Embryonic facial prominence (tissue), 1 donor: Measurements from ENCODE around the gene THRA.

Experiments
- DNase-seq: peaks from one replicate; pipeline ENCODE4 v3.0.0-alpha.2; 2016; ENCODE audit errors: extremely low spot score

Gene THRA

DNA sequence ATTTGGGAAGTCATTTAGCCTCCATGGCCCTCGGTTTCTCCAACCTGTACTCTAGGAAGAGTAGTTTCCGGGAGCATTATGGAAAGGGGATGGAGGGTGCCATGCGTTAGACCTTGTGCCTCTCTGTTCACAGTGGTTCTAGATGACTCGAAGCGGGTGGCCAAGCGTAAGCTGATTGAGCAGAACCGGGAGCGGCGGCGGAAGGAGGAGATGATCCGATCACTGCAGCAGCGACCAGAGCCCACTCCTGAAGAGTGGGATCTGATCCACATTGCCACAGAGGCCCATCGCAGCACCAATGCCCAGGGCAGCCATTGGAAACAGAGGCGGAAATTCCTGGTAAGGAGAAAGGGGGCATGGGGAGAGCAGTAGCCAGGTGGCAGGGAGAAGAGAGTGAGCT lies 21.7 kb downstream of the THRA start:
- no peak for DNase-seq

DNA sequence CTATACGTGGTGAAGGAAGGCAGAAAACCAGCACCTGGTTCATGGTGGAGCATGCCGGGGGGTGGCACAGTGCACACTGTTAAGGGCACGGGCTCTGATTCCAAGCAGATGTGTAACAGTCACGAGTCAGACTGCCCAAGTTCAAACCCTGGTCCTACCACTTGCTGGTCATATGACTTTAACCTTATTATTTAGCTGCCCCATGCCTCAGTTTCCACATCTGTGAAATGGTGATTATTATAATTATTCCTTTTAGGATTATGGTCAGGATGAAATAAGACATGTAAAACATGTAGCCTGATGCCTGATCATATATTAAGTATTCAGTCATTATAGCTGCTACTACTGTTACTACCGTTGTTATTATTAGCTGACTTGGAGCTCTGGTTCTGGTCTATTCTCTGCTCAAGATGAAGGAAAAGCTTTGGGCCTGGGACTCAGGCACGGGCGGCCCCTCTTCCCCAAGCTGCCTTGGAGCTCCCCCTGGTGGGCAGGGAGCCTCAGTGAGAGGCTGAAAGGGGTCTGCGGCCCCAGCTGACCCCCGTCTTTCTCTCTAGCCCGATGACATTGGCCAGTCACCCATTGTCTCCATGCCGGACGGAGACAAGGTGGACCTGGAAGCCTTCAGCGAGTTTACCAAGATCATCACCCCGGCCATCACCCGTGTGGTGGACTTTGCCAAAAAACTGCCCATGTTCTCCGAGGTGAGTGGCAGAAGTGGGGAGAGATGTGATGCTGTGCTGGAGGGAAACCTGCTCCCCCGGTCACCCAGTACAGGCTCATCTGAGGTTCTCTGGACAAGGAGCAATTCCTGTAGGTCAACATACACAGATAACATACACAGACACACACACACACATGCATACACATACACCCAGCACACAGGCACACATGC lies 23.6 kb downstream of the THRA start:
- DNase-seq: no peak

- no peak for DNase-seq
Observed at GRCh38 chr17:40087049-40087794, 24.5 kb downstream of the THRA start.

GRCh38 chr17:40087903-40088718 lies 25.3 kb downstream of the THRA start:
- DNase-seq: no peak

GRCh38 chr17:40089077-40089895 lies 26.5 kb downstream of the THRA start:
- DNase-seq: no peak

DNA sequence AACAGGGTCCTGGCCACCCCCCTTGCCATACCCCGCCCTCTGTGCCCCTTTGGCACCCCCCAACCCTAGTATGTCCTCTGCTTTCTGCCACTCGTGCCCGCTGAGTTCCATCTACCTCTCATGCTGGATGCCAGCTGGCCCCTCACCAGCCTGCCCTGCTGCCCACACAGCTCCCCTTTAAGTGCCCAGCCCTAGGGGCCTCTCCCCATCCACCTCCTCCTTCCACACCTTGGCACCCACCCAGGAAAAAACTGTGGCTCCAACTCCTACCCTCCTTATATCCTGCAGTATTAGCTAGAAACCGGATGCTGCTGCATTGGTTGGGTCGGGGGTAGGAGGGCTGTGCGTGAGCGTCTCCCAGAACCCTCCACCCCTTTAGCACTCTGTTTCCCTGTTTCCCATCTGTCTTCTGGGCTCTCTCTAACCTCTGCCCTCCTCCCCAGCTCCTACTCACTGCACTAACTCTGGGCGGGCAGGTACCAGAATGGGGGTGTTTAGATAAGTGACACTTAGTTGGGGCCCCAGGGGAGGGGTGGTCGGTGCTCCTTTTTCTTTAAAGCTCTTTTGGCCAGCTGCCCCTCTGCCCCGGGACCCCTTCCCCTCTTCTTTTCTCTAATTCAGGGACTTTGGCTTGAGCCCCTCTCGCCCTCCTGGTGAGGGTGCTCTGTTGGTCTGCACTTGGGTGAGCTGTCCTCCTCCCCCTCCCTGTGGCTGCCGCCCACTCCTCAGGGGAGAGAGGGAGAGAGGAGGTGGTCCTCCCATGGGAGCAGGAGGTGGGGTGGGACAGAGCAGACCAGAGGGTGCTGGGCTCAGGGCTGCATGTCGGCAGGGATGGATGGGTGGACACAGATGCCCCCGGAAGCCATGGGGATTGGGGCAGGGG lies 27.7 kb downstream of the THRA start:
- no peak for DNase-seq

GRCh38 chr17:40091691-40092397 lies 29.1 kb downstream of the THRA start:
- no peak for DNase-seq

GRCh38 chr17:40092581-40092980 lies 29.8 kb downstream of the THRA start:
- DNase-seq: no peak

DNA sequence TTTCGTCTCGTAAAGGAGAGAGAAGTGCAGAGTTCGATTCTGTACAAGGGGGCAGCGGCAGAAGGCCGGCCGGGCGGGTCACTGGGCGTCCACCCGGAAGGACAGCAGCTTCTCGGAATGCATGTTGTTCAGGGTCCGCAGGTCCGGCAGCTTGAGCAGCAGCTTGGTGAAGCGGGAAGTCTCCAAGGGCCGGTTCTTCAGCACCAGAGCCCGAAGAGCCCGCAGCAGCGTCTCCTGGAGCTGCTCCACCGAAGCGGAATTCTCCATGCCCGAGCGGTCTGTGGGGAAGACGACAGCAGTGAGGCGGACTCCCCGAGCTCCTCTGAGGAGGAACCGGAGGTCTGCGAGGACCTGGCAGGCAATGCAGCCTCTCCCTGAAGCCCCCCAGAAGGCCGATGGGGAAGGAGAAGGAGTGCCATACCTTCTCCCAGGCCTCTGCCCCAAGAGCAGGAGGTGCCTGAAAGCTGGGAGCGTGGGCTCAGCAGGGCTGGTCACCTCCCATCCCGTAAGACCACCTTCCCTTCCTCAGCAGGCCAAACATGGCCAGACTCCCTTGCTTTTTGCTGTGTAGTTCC lies 30.3 kb downstream of the THRA start:
- DNase-seq: no peak

GRCh38 chr17:40093580-40094201 lies 30.9 kb downstream of the THRA start:
- no peak for DNase-seq

GRCh38 chr17:40094874-40095273 lies 32.1 kb downstream of the THRA start:
- DNase-seq: no peak

- DNase-seq: no peak
Observed at GRCh38 chr17:40095351-40095943, 32.7 kb downstream of the THRA start.

- DNase-seq: no peak
Observed at GRCh38 chr17:40095944-40096791, 33.4 kb downstream of the THRA start.

DNA sequence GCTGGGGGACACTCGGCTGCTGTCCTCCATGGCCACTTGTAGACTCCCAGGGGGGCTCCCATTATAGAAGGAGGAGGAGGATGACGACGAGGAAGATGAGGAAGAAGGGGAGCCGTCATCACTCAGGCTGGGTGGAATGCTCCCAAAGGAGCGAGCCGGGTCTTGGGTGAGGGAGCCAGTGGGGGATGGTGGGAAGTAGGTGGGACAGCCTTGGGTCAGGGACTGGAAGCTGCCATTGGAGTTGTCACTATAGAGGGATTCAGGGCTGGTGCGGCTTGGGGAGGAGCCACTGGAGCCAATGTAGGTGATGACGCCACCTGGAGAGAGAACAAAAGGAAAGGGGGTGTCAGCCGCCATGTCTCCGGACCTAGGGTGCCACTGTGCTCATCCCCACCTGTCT lies 34.3 kb downstream of the THRA start:
- DNase-seq: no peak

DNA sequence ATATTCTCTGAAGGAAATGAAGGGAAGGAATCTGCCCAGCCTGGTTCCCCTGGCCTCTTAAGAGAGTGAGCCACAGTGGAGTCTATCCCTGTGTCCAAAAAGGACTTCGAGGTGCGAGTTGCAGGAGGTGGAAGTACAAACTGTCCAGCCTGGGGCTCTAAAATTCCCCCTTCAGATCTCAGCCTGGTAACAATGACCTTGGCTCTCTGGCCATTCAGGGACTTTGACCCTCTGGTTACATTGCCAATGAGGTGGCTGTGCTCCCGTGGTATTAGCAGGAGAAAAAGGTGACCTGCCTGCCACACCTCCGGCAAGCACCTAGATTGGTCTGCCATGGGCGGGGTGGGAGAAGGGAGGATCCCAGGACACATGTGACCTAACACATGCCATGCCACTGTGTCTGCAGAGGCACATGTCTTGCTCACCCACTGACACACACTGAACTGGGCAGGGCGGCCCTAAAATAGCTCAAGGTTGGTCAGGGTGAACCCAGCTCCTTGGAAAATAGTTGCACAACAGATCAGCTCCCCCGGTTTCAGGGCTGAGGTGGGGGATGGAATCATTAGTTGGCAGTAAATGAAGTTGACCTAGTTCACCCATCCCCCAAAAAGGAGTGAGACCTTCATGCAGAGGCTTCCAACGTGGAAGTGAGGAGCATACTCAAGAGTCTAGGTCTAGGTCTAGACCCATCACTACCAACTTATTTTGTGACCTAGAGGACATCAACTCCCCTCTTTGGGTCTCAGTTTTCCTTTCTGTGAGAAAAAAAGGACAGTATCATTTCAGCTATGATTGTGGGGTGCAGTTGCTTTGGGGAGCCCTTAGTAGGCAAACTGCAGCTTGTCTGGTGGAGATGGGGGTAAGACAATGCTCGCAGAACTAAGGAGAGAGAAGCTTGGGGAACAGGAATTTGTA lies 35.4 kb downstream of the THRA start:
- no peak for DNase-seq

GRCh38 chr17:40098846-40099618 lies 36.3 kb downstream of the THRA start:
- peak; percentile 62 for DNase-seq
